Umbilical cord (tissue), 2 donors: ENCODE data around the gene DAP. TPM values are rescaled to one million over a fixed set of nuclear protein-coding genes. Genes with fewer than 3 reads are reported as not detected.
A peak's percentile ranks its signal among the peaks of the same experiment; 100 is the strongest.

ENCODE experiments used
- DNase-seq: peaks from one replicate; pipeline ENCODE4 v3.0.0-alpha.2; 2015; ENCODE audit warnings: low spot score
- total RNA-seq: library from RNA; depleted of rRNA; stranded (reverse); fragments of >200 nt; gene quantifications from one replicate; pipeline ENCODE4 v1.2.3, GENCODE V29; 2014; ENCODE audit warnings: low replicate concordance; ENCODE audit not compliant: insufficient read depth

The DAP gene
- total RNA-seq, 1 donor from 2014 or later, result 23.6 TPM

DNA sequence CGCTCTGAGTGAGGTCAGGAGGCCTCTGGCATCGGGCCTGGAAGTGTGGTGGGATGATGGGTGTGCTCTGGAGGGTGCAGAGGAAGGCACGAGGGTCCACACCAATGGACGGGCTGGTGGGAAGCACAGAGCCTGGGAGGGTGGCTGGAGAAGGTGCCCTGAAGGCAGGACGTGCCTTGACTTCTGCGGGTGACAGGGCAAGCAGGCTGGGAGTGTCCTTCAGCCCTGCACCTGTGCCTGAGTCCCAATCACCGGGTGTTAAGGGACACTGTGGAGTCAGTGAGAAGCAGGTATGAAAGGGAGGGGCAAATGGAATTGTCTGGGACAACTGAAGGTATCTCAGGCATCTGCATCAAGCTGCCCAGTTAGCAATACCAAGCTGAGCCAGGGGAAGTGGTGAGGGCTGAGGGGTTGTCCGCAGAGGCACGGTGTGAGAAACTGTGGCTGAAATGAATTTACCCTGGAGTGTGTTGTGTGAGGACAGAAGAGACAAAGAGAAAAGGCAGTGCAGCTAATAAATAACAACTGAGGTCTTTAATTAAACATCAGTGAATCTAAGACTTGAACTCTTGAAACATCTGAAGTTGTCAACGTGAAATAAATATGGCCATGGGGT, 50.4 kb downstream of the DAP start:
- no peak for DNase-seq

DNA sequence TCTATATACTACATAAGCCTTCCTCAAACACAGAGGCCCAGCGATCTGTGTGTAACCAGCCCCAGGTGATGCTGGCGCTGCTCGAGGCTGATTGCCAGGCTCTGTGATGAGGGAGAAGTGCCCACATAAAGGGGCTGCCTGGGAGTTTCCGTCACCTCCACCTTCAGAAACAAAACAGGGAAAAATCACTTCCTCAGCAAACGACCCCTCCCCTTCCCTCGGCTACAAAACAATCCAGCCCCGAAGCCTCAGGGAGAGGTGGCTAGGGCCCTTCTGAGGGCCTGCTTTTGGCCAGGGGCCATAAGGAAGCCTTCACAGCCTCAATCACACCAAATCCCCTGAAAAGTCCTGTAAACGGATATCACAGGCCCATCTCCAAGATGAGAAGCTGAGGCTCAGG, 51.1 kb downstream of the DAP start:
- no peak for DNase-seq

DNA sequence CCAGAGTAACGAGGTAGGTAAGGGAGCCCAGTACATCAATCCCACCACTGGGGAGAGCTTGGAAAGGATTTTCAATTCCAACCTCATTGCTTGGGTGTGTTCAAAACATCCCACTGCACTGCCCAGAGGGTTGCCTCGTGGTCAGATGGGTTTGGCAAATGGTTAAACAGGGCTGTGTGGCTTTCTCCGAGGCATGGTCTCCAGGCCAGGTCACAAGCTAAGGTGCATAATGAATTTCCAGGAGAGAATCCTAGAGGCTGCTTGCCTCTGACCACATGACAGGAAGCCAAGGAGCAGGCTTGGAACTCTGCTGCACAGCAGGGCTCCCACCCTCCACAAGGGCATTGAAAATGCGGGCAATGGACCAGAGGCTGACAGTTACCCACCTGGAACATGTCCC, 51.6 kb downstream of the DAP start:
- DNase-seq, result no peak

DNA sequence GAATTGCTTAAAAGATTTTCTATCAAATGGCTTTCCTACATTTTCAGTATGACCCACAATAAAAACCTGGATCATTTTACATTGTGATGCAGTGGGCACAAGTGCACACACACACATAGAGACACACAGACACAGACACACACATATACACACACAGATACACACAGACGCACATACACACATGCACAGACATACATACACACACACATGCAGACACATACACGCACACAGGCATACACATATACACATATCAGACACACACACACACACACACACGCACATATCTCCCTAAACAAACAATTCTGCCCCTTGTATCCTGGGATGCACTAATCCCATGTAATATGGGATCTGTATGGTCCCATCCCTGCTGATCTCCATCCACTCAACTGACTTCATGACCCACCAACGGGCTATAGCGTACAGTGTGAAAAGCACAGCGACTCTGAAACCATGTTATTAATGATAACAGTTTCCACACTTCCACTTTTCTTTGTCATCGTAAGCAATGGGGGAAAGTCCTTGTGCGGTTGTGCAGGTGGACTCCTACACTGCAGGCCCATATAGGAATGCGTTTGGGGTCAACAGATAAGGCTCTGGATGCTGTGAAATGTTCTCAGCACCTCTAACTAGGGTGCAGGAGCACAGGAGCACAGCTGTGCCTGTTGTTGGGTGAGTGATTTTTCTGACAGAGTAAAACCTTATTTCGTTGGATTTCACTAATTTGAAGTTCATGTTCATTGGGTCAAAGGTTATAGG, 52.7 kb downstream of the DAP start:
- no peak for DNase-seq

DNA sequence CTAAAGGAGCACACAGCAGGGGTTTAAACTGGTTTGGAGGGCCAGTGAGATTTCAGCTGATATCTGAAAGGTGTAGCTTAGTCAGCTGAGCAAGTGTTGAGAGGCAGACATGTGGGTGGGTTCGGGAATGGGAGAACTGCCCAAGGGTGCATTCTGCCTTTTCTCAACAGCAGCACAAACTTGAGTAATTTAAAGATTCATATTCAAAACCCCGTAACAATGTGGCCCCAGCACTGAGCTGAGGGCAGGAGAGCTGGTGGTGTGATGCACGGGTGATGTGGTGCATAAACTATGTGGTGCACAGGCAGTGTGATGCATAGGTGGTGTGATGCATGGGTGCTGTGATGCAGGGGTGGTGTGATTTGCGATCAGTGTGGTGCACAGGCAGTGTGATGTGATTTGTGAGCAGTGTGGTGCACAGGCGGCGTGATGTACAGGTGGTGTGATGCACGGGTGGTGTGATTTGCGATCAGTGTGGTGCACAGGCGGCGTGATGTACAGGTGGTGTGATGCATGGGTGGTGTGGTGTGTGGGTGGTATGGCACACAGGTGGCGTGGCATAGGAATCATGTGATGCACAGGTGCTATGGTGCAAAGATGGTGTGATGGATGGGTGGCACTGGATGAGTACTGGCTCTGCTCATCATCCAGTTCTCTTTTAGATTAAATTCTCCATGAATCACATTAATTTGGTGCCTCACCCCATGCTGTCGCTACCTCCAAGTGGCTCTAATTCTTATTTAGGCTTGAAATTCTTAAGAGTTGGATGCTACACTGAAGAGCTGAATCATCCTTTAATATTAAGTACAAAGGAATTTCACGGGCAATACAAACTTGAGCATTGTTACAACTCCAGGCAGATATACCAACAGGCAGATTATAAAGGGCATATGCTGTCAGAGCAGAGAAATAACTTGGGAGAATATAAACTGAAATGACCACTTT, 53.6 kb downstream of the DAP start:
- DNase-seq, result no peak

DNA sequence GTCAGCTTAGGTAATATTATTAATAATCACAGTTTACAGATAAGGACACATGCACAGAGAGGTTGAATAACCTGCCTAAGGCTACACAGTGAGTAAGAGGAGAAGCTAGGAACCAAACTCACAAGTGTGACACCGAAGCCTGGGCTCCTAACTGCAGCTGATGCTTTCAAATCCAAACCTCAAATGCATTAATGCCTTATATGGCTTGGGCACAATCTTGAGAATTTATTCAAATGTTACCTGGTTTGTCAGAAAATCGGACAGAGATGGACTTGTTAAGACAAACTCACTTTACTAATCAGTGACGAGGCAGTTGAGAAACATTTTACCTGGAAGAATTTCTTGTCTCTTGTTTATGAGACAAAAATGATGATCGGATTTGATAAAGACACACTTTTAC, 54.7 kb downstream of the DAP start:
- DNase-seq, result no peak

DNA sequence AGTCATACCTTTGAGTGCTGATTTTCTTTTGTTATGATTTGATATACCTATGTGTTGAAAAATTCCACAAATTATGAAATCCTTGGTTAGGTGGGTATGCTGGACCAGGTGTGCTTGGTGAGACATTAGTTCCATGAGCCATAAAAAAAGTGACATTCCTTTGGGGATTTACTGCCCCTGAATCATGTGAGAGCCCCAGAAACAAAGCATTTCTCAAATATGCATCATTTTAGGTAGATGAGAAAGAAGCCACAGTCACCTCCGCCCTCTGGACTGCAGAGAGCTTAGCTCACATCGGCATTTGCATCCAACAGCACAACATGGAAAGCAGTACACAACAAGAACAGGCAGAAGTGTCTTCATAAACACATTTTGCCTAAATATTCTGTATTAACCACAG, 55.3 kb downstream of the DAP start:
- DNase-seq, result no peak

DNA sequence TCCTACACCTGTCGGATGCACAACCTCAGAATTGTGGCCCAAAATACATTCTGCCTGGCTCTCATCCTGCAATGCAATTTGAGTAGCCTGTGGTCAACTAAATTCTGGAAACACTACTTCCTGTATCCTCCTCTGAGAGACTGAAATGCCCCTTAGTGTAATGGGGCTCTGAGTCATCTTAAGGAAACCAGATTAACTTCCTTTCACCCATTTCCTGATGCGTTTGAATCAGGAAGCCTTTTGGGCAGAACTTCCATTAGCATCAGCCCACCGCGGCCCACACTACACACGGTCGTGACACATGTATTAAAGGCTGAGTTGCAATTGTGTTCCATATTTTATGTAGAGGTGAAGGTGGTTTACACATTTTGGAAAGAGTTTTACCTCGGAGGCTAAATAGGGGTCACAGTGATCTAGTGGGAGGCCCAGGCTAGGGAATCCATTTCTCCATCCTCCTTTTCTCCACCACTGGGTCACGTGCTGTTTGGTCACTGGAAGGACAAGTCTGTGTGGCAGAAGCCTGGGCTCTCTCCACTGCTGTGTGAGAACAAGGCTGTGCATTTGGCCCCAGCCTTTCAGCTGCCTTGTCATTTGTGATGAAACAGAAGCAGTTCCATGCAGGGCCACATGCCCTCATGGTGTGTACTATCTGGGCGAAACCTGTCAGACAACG, 55.9 kb downstream of the DAP start:
- DNase-seq, result no peak

DNA sequence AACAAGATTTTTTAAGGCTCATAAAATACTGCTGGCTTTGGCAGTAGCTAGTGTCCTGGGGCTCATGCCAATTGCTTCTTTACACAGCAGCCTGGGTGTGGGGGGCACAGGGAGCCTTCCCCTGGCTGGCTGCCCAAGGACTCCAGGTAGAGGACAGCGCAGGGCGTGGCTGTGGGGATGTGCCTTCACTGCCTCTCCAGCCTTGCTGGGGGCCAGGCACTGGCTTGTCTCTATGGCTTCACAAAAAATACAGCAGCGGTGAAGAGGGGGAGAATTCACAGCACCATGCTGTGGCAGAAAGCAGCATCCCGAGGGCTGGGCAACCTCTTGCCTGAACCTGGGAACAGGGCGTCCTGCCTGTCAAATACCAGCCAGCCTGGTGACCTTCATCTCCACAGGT, 57.4 kb downstream of the DAP start:
- no peak for DNase-seq

DNA sequence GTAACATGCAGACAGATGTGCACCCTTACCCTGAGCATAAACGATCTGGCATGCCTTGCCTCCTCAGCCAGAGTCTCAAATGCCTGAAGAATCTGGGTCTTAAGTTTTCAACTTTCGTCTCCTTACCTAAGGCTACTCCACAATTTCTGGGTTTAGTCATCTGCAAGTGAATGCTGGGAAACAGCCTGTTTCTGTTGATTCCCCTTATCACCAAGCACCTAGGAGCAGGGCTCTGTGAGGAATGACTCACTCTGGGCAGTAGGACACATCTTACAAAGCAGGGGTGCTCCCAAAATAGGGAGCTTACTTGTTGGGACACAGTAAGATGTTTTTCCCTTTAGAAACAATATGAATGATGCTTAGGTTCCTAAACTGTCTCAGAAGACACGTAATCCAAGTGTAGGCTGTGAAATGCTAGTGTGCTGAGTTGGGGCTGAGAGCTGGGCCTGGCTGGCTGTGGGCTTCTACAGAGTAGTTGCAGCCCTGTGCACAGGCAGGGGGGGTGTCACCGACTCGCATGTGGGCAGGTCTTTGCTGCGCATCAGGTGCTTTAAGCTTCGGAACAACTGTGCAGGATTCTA, 58.0 kb downstream of the DAP start:
- peak; percentile 61 for DNase-seq

DNA sequence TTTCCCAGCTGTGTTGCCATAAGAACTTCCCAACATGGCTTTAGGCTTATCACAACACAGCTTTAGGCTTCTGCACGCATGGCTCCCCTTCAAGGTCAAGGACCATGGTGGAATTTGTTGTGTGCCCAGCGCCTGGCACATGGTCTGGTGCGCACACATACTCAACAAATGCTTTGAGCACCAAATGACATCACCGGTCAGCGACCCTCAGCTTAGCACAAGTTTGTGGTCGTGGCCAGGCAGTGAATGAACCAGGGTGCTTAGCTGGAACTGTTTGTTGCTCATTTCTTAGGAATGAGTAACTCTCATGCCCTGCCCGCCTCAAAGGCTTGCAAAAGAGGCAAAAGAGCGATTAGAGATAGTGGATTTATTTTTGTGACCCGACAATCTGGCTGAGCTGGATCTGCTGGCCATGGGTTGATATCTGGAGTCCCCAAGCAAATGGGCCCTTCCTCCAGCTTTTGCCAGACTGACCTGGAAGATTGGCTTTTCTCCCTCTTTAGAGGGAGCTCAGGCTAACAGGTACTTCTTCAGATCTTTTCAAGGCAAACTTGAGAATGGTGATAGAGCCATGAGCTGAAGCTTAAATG, 58.9 kb downstream of the DAP start:
- DNase-seq, result peak; percentile 69

DNA sequence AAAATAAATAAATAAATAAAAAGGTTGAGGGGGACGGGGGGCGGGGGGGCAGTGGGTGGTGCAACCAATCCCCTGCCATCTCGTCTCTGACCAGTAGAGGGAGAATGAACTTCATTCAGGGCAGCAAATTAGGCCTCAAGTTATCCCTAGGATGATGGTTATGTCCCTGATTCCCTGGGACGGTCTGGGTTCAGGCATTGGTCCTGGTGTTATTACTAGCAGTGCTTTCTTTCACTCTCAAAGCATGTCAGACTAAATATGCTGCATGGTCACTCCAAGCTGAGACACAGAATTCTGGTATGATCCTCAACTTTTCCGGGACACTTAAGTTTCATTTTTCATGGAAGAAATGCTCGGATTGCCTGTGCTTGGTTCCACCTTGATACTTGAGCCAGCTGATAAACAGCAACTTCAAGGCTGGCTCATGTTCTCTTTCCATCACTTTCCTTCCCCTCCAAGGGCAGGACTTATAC, 59.4 kb downstream of the DAP start:
- DNase-seq, result no peak

DNA sequence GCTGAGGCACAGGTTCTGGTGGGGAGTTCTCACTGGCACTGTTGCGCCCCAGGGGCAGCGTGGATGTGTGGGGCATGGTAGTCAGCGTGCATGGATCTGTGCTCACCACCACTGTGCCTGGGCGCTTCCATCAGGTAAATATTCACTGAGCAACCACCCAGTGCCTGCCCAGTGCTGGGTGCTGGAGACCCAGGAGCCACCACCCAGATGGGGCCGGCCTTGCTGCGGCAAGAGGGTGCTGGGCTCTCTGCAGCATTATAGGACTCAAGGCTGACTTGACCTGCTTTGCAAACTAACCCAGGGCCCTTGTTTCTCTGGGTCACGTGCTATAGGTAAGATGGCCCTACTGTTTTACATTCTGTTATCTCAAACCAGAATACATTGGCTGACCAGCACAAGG, 60.5 kb downstream of the DAP start:
- DNase-seq, result no peak

DNA sequence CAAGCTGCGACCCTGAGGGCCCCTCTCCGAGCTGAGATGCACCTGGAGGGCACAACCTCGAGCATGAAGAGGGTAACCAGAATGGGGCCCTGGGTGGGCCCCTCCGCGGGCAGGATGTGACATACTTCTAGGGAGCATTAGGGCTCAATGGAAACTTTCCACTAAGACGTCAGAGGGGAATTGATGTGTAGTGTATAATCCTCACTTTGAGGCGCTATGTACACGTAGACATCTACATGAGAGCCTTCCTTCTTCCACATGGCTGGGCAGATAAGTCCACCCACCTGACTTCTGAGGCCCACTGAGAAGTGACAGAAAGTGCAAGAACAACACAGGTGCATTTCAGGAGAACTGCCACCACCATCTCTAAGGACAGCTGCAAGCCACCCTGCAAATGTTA, 61.0 kb downstream of the DAP start:
- no peak for DNase-seq

DNA sequence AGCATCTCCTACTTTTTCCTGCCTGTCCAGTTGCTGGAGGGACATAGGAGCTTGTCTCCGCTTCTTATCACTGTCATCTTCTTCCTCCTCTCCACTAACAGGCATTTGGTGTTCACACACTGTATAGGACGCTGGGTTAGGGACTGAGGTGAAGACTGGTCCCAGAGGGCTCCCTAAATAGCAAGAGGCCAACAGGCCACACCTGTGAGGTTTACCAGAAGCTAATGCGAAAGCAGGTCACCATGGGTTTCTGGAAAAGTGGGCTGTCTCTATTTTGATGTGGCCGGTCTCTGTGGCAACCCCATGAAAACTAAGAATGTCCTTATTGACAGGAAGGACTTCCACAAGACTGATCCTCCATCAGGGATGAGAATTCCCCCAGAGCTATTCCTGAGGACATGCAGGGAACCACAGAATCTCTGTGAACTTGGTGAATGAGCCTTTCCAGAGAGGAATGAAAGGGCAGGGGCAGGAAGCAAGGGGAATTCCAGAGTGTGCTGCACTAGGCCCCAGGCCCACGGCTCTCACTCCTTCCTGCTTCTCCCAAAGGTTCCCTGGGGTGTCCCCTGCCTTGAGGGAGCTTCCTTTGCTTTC, 61.7 kb downstream of the DAP start:
- no peak for DNase-seq

DNA sequence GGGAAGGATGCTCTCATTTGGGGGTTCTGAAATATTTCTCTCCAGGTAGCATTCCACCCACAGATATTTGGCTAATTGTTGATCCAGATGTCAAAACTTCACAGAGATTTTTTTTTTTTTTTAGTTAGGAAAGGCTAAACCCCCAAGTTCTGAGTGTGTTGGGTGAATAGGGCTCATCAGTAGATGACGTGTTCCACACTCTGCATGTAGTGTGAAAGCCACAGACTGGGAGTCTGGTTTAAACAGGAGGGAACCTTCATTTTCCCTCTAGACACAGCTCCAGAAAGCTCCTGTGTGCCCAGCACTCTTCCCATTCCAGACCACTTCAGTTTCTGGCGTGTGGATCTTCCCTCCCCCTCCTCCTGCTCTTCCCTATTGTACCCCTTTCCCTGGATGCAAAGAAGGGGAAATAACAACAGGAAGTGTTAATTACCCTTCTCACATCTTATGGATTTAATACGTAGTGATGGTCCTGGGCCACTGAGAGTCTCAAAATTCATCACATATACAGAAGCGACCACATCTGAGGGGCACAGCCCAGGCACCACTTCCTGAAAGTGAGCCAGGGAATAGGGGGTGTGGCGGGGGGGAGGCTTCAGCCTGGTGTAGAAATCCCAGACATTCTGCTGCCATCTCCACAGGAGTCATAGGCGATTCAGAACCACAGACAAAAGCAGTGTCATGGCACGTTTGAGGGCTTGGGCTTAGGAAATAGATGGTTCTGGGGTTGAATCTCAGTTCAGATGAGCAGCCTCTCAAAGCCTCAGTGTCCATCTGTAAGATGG, 65.1 kb downstream of the DAP start:
- DNase-seq, result no peak

DNA sequence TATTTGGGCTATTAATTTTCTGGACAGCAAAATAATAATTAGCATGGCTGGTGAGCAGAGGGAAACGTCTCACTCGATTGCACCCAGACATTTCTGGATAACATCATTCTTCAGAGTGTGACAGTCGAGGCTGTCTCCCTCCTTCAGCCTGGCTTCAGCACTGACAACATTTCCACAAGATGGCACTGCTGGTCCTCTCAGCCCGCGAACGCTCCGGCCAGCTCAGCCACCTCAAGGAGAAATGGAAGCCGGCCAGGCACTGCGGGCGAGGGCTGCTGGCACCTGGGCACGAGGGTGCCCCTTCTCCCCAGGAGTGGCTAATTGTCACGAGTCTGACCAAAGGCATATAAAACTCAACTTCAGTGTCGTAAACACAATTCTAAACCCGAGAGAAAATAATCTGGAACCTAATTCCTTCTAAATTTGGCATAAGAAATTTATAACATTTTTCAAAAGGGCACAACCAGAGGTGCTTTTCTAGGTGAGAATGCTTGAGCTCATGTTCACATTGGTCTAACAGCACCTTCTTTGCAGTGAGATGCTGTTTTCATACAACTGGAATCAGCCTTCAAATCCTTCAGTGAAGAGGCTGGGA, 65.9 kb downstream of the DAP start:
- peak; percentile 81 for DNase-seq

DNA sequence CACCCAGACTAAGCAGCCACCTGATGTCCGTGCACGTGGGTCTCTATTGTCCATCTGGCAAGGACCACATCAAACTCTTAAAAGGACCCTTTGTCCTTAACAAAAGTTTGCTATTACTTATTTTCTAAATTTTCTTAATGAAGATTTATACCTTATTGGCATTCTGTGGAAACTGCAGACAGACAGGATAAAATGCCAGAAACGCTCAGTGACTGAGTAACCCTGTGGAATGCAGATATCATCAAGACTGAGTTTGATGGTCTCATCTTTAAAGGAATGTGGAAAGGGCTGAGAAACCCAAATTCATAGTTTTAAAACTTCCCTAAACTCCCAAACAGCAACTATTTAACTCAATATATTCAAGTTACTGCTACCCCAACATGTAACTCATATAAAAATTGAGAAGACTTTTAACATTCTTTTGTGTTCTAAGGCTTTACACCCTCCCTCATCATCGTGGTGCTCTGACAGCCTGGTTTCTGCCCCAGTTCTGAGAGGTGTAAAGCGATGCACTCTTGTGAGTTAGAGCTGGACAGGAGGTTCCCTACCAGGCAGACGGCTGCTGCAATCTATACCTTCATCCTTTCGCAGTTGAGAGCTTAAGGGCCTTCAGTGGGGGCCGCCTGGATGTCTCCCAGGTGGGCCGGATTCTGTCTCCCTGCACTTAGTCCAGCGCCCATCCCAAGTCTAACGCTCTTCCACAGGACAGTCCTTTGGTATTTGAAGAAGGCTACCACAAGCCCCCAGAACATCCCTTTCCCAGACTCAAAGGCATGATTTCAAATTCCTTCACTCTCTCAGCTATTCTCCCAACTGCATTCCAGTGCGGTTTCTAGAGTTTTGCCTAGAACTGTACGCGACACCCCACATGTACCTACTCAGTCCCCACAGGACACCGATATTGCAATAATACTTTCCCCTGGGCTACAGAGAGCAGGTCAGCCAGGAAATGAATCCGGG, 68.9 kb downstream of the DAP start:
- peak; percentile 69 for DNase-seq
